Measurements from ENCODE around the gene HYDIN. TPM values are rescaled to one million over a fixed set of nuclear protein-coding genes. Genes with fewer than 3 reads are reported as not detected.
"Not testable (repeated sequence)": the region's sequence is repeated elsewhere in the genome, so short reads cannot be mapped to it uniquely, and the experiment has no call there.

The HYDIN gene
- total and polyA plus RNA-seq, 7 experiments from 2014 or later, result 0.13 to 0.89 (median 0.32) TPM; not detected in 4

GRCh38 chr16:70884652-70885051 lies 345.9 kb downstream of the HYDIN start:
- H3K9me3 ChIP-seq (ENCODE audit: control insufficient read depth in 2 of 3, low read length in 3 of 3); H3K4me1 Mint-ChIP-seq; H3K36me3 Mint-ChIP-seq; H3K36me3 ChIP-seq (ENCODE audit: control insufficient read depth in 2 of 3, insufficient read depth in 3 of 3, low read length in 3 of 3); POLR2A ChIA-PET; H3K27me3 Mint-ChIP-seq; ATAC-seq; intact Hi-C loops (cut with micrococcal nuclease); CTCF ChIA-PET; H3K27ac ChIP-seq (ENCODE audit: low read depth, low read length); H3K4me3 ChIP-seq (ENCODE audit: low read length); H3K27me3 ChIP-seq (ENCODE audit: control insufficient read depth in 2 of 2, insufficient read depth in 2 of 2, low read length in 2 of 2); H3K27ac Mint-ChIP-seq; H3K4me1 ChIP-seq (ENCODE audit: control insufficient read depth in 2 of 2, insufficient read depth in 2 of 2, low read length in 2 of 2); H3K4me3 Mint-ChIP-seq; DNase-seq: not testable (repeated sequence)
- H3K9me3 Mint-ChIP-seq, result peaks cover 0 to 10% (median 0%) of the 10 kb centered on the region in 11 donors

GRCh38 chr16:70882311-70882710 lies 348.2 kb downstream of the HYDIN start:
- H3K9me3 ChIP-seq (ENCODE audit: control insufficient read depth in 2 of 3, low read length in 3 of 3); H3K27me3 Mint-ChIP-seq; ATAC-seq; H3K4me1 ChIP-seq (ENCODE audit: control insufficient read depth in 2 of 2, insufficient read depth in 2 of 2, low read length in 2 of 2); intact Hi-C loops (cut with micrococcal nuclease); CTCF ChIA-PET; H3K27me3 ChIP-seq (ENCODE audit: control insufficient read depth in 2 of 2, insufficient read depth in 2 of 2, low read length in 2 of 2); H3K27ac ChIP-seq (ENCODE audit: low read depth, low read length); DNase-seq; H3K4me3 Mint-ChIP-seq; POLR2A ChIA-PET; H3K4me1 Mint-ChIP-seq; H3K4me3 ChIP-seq (ENCODE audit: low read length); H3K36me3 ChIP-seq (ENCODE audit: control insufficient read depth in 2 of 3, insufficient read depth in 3 of 3, low read length in 3 of 3); H3K27ac Mint-ChIP-seq; H3K36me3 Mint-ChIP-seq: not testable (repeated sequence)
- peaks cover 0 to 10% (median 0%) of the 10 kb centered on the region in 11 donors for H3K9me3 Mint-ChIP-seq

- H3K9me3 ChIP-seq (ENCODE audit: control insufficient read depth in 2 of 3, low read length in 3 of 3); H3K27me3 ChIP-seq (ENCODE audit: control insufficient read depth in 2 of 2, insufficient read depth in 2 of 2, low read length in 2 of 2); H3K36me3 Mint-ChIP-seq; POLR2A ChIA-PET; H3K27me3 Mint-ChIP-seq; H3K4me3 ChIP-seq (ENCODE audit: low read length); DNase-seq; H3K4me3 Mint-ChIP-seq; CTCF ChIA-PET; H3K9me3 Mint-ChIP-seq; H3K4me1 ChIP-seq (ENCODE audit: control insufficient read depth in 2 of 2, insufficient read depth in 2 of 2, low read length in 2 of 2); ATAC-seq; H3K27ac Mint-ChIP-seq; H3K36me3 ChIP-seq (ENCODE audit: control insufficient read depth in 2 of 3, insufficient read depth in 3 of 3, low read length in 3 of 3); intact Hi-C loops (cut with micrococcal nuclease); H3K27ac ChIP-seq (ENCODE audit: low read depth, low read length); H3K4me1 Mint-ChIP-seq: not testable (repeated sequence)
Observed at GRCh38 chr16:70877895-70878294, 352.6 kb downstream of the HYDIN start.

GRCh38 chr16:70876442-70876841 lies 354.1 kb downstream of the HYDIN start:
- CTCF ChIA-PET; H3K27me3 Mint-ChIP-seq; DNase-seq; H3K27me3 ChIP-seq (ENCODE audit: control insufficient read depth in 2 of 2, insufficient read depth in 2 of 2, low read length in 2 of 2); H3K27ac ChIP-seq (ENCODE audit: low read depth, low read length); H3K9me3 Mint-ChIP-seq; POLR2A ChIA-PET; H3K4me1 Mint-ChIP-seq; H3K4me1 ChIP-seq (ENCODE audit: control insufficient read depth in 2 of 2, insufficient read depth in 2 of 2, low read length in 2 of 2); ATAC-seq; intact Hi-C loops (cut with micrococcal nuclease); H3K36me3 ChIP-seq (ENCODE audit: control insufficient read depth in 2 of 3, insufficient read depth in 3 of 3, low read length in 3 of 3); H3K36me3 Mint-ChIP-seq; H3K27ac Mint-ChIP-seq; H3K4me3 Mint-ChIP-seq; H3K4me3 ChIP-seq (ENCODE audit: low read length); H3K9me3 ChIP-seq (ENCODE audit: control insufficient read depth in 2 of 3, low read length in 3 of 3): not testable (repeated sequence)

GRCh38 chr16:70864698-70865097 lies 365.8 kb downstream of the HYDIN start:
- H3K9me3 ChIP-seq (ENCODE audit: control insufficient read depth in 2 of 3, low read length in 3 of 3); H3K4me1 Mint-ChIP-seq; H3K36me3 Mint-ChIP-seq; H3K27ac Mint-ChIP-seq; CTCF ChIA-PET; H3K27me3 Mint-ChIP-seq; H3K9me3 Mint-ChIP-seq; DNase-seq; H3K4me1 ChIP-seq (ENCODE audit: control insufficient read depth in 2 of 2, insufficient read depth in 2 of 2, low read length in 2 of 2); H3K4me3 Mint-ChIP-seq; H3K4me3 ChIP-seq (ENCODE audit: low read length); H3K27me3 ChIP-seq (ENCODE audit: control insufficient read depth in 2 of 2, insufficient read depth in 2 of 2, low read length in 2 of 2); H3K36me3 ChIP-seq (ENCODE audit: control insufficient read depth in 2 of 3, insufficient read depth in 3 of 3, low read length in 3 of 3); POLR2A ChIA-PET; intact Hi-C loops (cut with micrococcal nuclease); H3K27ac ChIP-seq (ENCODE audit: low read depth, low read length); ATAC-seq: not testable (repeated sequence)

GRCh38 chr16:70861996-70862395 lies 368.5 kb downstream of the HYDIN start:
- H3K36me3 ChIP-seq (ENCODE audit: control insufficient read depth in 2 of 3, insufficient read depth in 3 of 3, low read length in 3 of 3); ATAC-seq; H3K27me3 Mint-ChIP-seq; H3K9me3 Mint-ChIP-seq; H3K4me3 ChIP-seq (ENCODE audit: low read length); H3K27me3 ChIP-seq (ENCODE audit: control insufficient read depth in 2 of 2, insufficient read depth in 2 of 2, low read length in 2 of 2); H3K9me3 ChIP-seq (ENCODE audit: control insufficient read depth in 2 of 3, low read length in 3 of 3); H3K27ac ChIP-seq (ENCODE audit: low read depth, low read length); H3K4me3 Mint-ChIP-seq; POLR2A ChIA-PET; DNase-seq; H3K36me3 Mint-ChIP-seq; H3K27ac Mint-ChIP-seq; CTCF ChIA-PET; intact Hi-C loops (cut with micrococcal nuclease); H3K4me1 ChIP-seq (ENCODE audit: control insufficient read depth in 2 of 2, insufficient read depth in 2 of 2, low read length in 2 of 2); H3K4me1 Mint-ChIP-seq: not testable (repeated sequence)

- CTCF ChIA-PET; POLR2A ChIA-PET; H3K4me1 ChIP-seq (ENCODE audit: control insufficient read depth in 2 of 2, insufficient read depth in 2 of 2, low read length in 2 of 2); H3K4me3 ChIP-seq (ENCODE audit: low read length); H3K9me3 ChIP-seq (ENCODE audit: control insufficient read depth in 2 of 3, low read length in 3 of 3); H3K27me3 ChIP-seq (ENCODE audit: control insufficient read depth in 2 of 2, insufficient read depth in 2 of 2, low read length in 2 of 2); H3K27ac Mint-ChIP-seq; H3K36me3 ChIP-seq (ENCODE audit: control insufficient read depth in 2 of 3, insufficient read depth in 3 of 3, low read length in 3 of 3); H3K4me3 Mint-ChIP-seq; ATAC-seq; H3K4me1 Mint-ChIP-seq; H3K27ac ChIP-seq (ENCODE audit: low read depth, low read length); intact Hi-C loops (cut with micrococcal nuclease); H3K36me3 Mint-ChIP-seq; DNase-seq: not testable (repeated sequence)
- Mint-ChIP-seq H3K9me3 (peaks cover 0 to 14% (median 0%) of the 10 kb centered on the region in 11 donors), H3K27me3 (peaks cover 0 to 11% (median 6%) of the 10 kb centered on the region in 5 donors)
Observed at GRCh38 chr16:70851299-70851698, 379.2 kb downstream of the HYDIN start.

Data from naive thymus-derived CD4-positive, alpha-beta T cell (primary cell).